SK-N-SH (cell line): ENCODE results near the gene PCNX4. TPM values are rescaled to one million over a fixed set of nuclear protein-coding genes. Genes with fewer than 3 reads are reported as not detected.

Experiments used
- CTCF ChIA-PET: fragments of 300-600, 350-600 bp; formaldehyde crosslinking; extraction: SDS; loops from one replicate; lab custom pipeline; 2021; lab: Yijun Ruan, JAX
- POLR2A ChIA-PET: fragments of 350-600 bp; sonication (Branson Sonifier 250); formaldehyde crosslinking; extraction: SDS; loops from one replicate; lab custom pipeline; 2020; ENCODE audit warnings: antibody characterized with exemption, inconsistent platforms; lab: Yijun Ruan, JAX
- DNase-seq: peaks from one replicate; pipeline ENCODE4 v3.0.0; 2012
- H2AFZ ChIP-seq: fragments of 200-600 bp; sonication (generic); 2 replicates; pipeline ENCODE4 v1.8.1; 2016; ENCODE audit warnings: antibody characterized with exemption, mild to moderate bottlenecking, low read depth
- H3F3A ChIP-seq: fragments of 200-600 bp; sonication (generic); replicated peaks from 2 replicates; pipeline ENCODE3; 2016; ENCODE audit warnings: antibody characterized with exemption, mild to moderate bottlenecking; ENCODE audit not compliant: insufficient read depth
- H3K27ac ChIP-seq, 2 experiments: fragments of 200-500 bp in 1 of 2; fragments of 200-600 bp in 1 of 2; sonication (Bioruptor generic) in 1 of 2; sonication (generic), shearing (Covaris generic) in 1 of 2; 2 replicates each; pipeline versions ENCODE4 v1.5.1 to v1.6.1; 2014 to 2016; ENCODE audit warnings: low read depth in 2 of 2, inconsistent platforms in 1 of 2, low read length in 1 of 2, mild to moderate bottlenecking in 1 of 2, mixed read lengths in 1 of 2
- H3K27me3 ChIP-seq: fragments of 200-600 bp; sonication (generic), shearing (Covaris generic); 2 replicates; pipeline ENCODE4 v1.6.1; 2016; ENCODE audit warnings: mixed run types; ENCODE audit not compliant: insufficient read depth
- H3K36me3 ChIP-seq, 2 experiments: fragments of 200-500 bp in 1 of 2; fragments of 200-600 bp in 1 of 2; sonication (Bioruptor generic) in 1 of 2; sonication (generic) in 1 of 2; replicated peaks in 1 of 2; 2 replicates each; pipeline versions ENCODE3 to v1.5.1; 2014 to 2016; ENCODE audit warnings: low read length in 1 of 2, mild to moderate bottlenecking in 1 of 2; ENCODE audit not compliant: insufficient read depth in 2 of 2, control insufficient read depth in 1 of 2
- H3K4me1 ChIP-seq, 2 experiments: fragments of 200-500 bp in 1 of 2; fragments of 200-600 bp in 1 of 2; sonication (Bioruptor generic) in 1 of 2; sonication (generic), shearing (Covaris generic) in 1 of 2; 2 replicates each; pipeline versions ENCODE4 v1.5.1 to v1.6.1; 2014 to 2016; ENCODE audit warnings: low read depth in 1 of 2, low read length in 1 of 2, mixed run types in 1 of 2; ENCODE audit not compliant: insufficient read depth in 2 of 2, control insufficient read depth in 1 of 2
- H3K4me2 ChIP-seq: fragments of 200-600 bp; sonication (generic), shearing (Covaris generic); 2 replicates; pipeline ENCODE4 v1.6.1; 2017; ENCODE audit warnings: mixed run types
- H3K4me3 ChIP-seq, 2 experiments: fragments of 200-500 bp in 1 of 2; fragments of 200-600 bp in 1 of 2; sonication (Bioruptor generic) in 1 of 2; sonication (generic), shearing (Covaris generic) in 1 of 2; 2 replicates each; pipeline versions ENCODE4 v1.5.1 to v1.8.1; 2014 to 2016; ENCODE audit warnings: low read depth in 2 of 2, inconsistent platforms in 1 of 2, low read length in 1 of 2, mild to moderate bottlenecking in 1 of 2, mixed read lengths in 1 of 2, moderate library complexity in 1 of 2
- H3K79me2 ChIP-seq: fragments of 200-600 bp; sonication (generic); 2 replicates; pipeline ENCODE4 v1.8.1; 2017; ENCODE audit warnings: mild to moderate bottlenecking; ENCODE audit not compliant: insufficient read depth
- H3K9ac ChIP-seq: fragments of 200-600 bp; sonication (generic); 2 replicates; pipeline ENCODE4 v1.6.1; 2017; ENCODE audit warnings: mixed run types
- H3K9me2 ChIP-seq: fragments of 200-600 bp; sonication (generic); 2 replicates; pipeline ENCODE4 v1.6.1; 2017; ENCODE audit warnings: mixed run types
- H3K9me3 ChIP-seq: fragments of 200-600 bp; sonication (generic); 2 replicates; pipeline ENCODE4 v1.6.1; 2017; ENCODE audit warnings: mixed run types, mild to moderate bottlenecking, moderate library complexity
- H4K20me1 ChIP-seq: fragments of 200-600 bp; sonication (generic); 2 replicates; pipeline ENCODE4 v1.6.1; 2017; ENCODE audit warnings: mild to moderate bottlenecking, mixed run types; ENCODE audit not compliant: insufficient read depth
- ELF1 ChIP-seq: IDR thresholded peaks from 2 replicates; pipeline ENCODE4 v1.4.0; 2012
- EZH2phosphoT487 ChIP-seq: fragments of 200-600 bp; sonication (generic); IDR thresholded peaks from 2 replicates; pipeline ENCODE4 v1.6.1; 2017; ENCODE audit warnings: low read depth, mixed run types, mild to moderate bottlenecking, antibody characterized with exemption, moderate library complexity, borderline replicate concordance
- FOXM1 ChIP-seq: IDR thresholded peaks from 2 replicates; pipeline ENCODE4 v1.4.0; 2012; ENCODE audit warnings: low read depth, mild to moderate bottlenecking
- GABPA ChIP-seq: IDR thresholded peaks from 2 replicates; pipeline ENCODE4 v1.4.0; 2012; ENCODE audit warnings: low read depth, mild to moderate bottlenecking
- IRF3 ChIP-seq: fragments of 150-350 bp; IDR thresholded peaks from 2 replicates; pipeline ENCODE4 v1.6.1; 2016; ENCODE audit warnings: mild to moderate bottlenecking, low read depth, low read length
- JUND ChIP-seq: IDR thresholded peaks from 2 replicates; pipeline ENCODE4 v1.4.0; 2012
- NFIC ChIP-seq: IDR thresholded peaks from 2 replicates; pipeline ENCODE4 v1.4.0; 2012; ENCODE audit warnings: borderline replicate concordance
- RAD21 ChIP-seq: IDR thresholded peaks from 2 replicates; pipeline ENCODE4 v1.6.1; 2012; ENCODE audit warnings: mild to moderate bottlenecking, low read length
- RFX5 ChIP-seq: IDR thresholded peaks from 2 replicates; pipeline ENCODE4 v1.6.1; 2012; ENCODE audit warnings: mild to moderate bottlenecking, improper control_type of control experiment, low read length
- RXRA ChIP-seq: IDR thresholded peaks from 2 replicates; pipeline ENCODE4 v1.4.0; 2012; ENCODE audit warnings: low read depth, mild to moderate bottlenecking, borderline replicate concordance
- SIN3A ChIP-seq: IDR thresholded peaks from 2 replicates; pipeline ENCODE4 v1.6.1; 2012; ENCODE audit warnings: low read depth, mild to moderate bottlenecking, low read length, moderate library complexity, borderline replicate concordance
- SMC3 ChIP-seq: IDR thresholded peaks from 2 replicates; pipeline ENCODE4 v1.6.1; 2012; ENCODE audit warnings: low read depth, low read length, improper control_type of control experiment
- TCF12 ChIP-seq: IDR thresholded peaks from 2 replicates; pipeline ENCODE4 v1.4.0; 2012
- TEAD4 ChIP-seq: IDR thresholded peaks from 2 replicates; pipeline ENCODE4 v1.4.0; 2012; ENCODE audit warnings: mild to moderate bottlenecking, borderline replicate concordance; ENCODE audit not compliant: insufficient read depth
- USF1 ChIP-seq: IDR thresholded peaks from 2 replicates; pipeline ENCODE4 v1.4.0; 2012; ENCODE audit warnings: low read depth, borderline replicate concordance
- WGBS: methylation state at CpG from one replicate; pipeline ENCODE4 v1.1.6; 2017; ENCODE audit warnings: low lambda C conversion rate; 5-methylcytosine and 5-hydroxymethylcytosine counted together
- polyA plus RNA-seq, 3 experiments: library from polyadenylated mRNA; depleted of rRNA; stranded (reverse); fragments of >200 nt; gene quantifications; 2 replicates each; pipeline ENCODE4 v1.2.3, GENCODE V29; 2012
- TF ChIP-seq, protein P1 (sequence below): IDR thresholded peaks from 2 replicates; pipeline ENCODE4 v1.4.0; 2012; ENCODE audit warnings: low read depth, borderline replicate concordance
- TF ChIP-seq, protein P2 (sequence below): IDR thresholded peaks from 2 replicates; pipeline ENCODE4; 2012
- TF ChIP-seq, protein P3 (sequence below): fragments of 200-600 bp; sonication (generic); IDR thresholded peaks from 2 replicates; pipeline ENCODE4 v1.6.1; 2017; ENCODE audit warnings: antibody characterized with exemption, mild to moderate bottlenecking, moderate library complexity

The PCNX4 gene
- polyA plus RNA-seq, 1 of the 3 experiments (the other 2 are of a cell fraction) = 21.1 TPM

GRCh38 chr14:60217713-60218112 is 126.0 kb downstream of the PCNX4 start:
- no peaks in the 10 kb centered on the region for H3K9me2 ChIP-seq

More at GRCh38 chr14:60217713-60218112, 126.0 kb downstream of the PCNX4 start:
- Histone ChIP-seq H3K27ac (no peak overlapping the region), H3K4me3 (no peak overlapping the region), H3K36me3 (no peaks in the 10 kb centered on the region), H3K4me2 (no peak overlapping the region), H2AFZ (no peak overlapping the region), H4K20me1 (no peaks in the 10 kb centered on the region), H3K9ac (no peak overlapping the region), H3K79me2 (no peaks in the 10 kb centered on the region)
- 52% methylated on average over 2 of the region's 3 CpGs for WGBS
- no peak for DNase-seq
- CTCF ChIA-PET = no interaction called here
- TF ChIP-seq NFIC (no peak), ELF1 (no peak), SIN3A (no peak), RFX5 (no peak), RAD21 (no peak), RXRA (no peak), TEAD4 (no peak), IRF3 (no peak), EZH2phosphoT487 (no peak), TCF12 (no peak), USF1 (no peak), GABPA (no peak), JUND (no peak), FOXM1 (no peak), SMC3 (no peak)
- TF ChIP-seq, protein P1, sequence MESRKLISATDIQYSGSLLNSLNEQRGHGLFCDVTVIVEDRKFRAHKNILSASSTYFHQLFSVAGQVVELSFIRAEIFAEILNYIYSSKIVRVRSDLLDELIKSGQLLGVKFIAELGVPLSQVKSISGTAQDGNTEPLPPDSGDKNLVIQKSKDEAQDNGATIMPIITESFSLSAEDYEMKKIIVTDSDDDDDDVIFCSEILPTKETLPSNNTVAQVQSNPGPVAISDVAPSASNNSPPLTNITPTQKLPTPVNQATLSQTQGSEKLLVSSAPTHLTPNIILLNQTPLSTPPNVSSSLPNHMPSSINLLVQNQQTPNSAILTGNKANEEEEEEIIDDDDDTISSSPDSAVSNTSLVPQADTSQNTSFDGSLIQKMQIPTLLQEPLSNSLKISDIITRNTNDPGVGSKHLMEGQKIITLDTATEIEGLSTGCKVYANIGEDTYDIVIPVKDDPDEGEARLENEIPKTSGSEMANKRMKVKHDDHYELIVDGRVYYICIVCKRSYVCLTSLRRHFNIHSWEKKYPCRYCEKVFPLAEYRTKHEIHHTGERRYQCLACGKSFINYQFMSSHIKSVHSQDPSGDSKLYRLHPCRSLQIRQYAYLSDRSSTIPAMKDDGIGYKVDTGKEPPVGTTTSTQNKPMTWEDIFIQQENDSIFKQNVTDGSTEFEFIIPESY = no peak
- TF ChIP-seq, protein P2, sequence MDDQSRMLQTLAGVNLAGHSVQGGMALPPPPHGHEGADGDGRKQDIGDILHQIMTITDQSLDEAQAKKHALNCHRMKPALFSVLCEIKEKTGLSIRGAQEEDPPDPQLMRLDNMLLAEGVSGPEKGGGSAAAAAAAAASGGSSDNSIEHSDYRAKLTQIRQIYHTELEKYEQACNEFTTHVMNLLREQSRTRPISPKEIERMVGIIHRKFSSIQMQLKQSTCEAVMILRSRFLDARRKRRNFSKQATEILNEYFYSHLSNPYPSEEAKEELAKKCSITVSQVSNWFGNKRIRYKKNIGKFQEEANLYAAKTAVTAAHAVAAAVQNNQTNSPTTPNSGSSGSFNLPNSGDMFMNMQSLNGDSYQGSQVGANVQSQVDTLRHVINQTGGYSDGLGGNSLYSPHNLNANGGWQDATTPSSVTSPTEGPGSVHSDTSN = no peak
- TF ChIP-seq, protein P3, sequence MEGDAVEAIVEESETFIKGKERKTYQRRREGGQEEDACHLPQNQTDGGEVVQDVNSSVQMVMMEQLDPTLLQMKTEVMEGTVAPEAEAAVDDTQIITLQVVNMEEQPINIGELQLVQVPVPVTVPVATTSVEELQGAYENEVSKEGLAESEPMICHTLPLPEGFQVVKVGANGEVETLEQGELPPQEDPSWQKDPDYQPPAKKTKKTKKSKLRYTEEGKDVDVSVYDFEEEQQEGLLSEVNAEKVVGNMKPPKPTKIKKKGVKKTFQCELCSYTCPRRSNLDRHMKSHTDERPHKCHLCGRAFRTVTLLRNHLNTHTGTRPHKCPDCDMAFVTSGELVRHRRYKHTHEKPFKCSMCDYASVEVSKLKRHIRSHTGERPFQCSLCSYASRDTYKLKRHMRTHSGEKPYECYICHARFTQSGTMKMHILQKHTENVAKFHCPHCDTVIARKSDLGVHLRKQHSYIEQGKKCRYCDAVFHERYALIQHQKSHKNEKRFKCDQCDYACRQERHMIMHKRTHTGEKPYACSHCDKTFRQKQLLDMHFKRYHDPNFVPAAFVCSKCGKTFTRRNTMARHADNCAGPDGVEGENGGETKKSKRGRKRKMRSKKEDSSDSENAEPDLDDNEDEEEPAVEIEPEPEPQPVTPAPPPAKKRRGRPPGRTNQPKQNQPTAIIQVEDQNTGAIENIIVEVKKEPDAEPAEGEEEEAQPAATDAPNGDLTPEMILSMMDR = no peak
- TF ChIP-seq, all 33 proteins: peak for 0
- peaks cover 0 to 4% of the 10 kb centered on the region in 2 experiments; a peak in 1 of 4 replicates for H3K4me1 ChIP-seq
- H3K27me3 ChIP-seq = no peaks in the 10 kb centered on the region
- H3F3A ChIP-seq = no peaks in the 10 kb centered on the region
- POLR2A ChIA-PET = no interaction called here
- no peaks in the 10 kb centered on the region for H3K9me3 ChIP-seq

Other genes with a start within 250 kb of the PCNX4 start
- gene RTN1, start 221.1 kb upstream of the PCNX4 start, polyA plus RNA-seq (2012; rRNA removed) = 1.6 and 5.0 TPM in 2 replicates
- gene LRRC9, start 171.8 kb upstream of the PCNX4 start, polyA plus RNA-seq (2012; rRNA removed) = not detected in 2 replicates
- gene DHRS7, start 73.5 kb downstream of the PCNX4 start, polyA plus RNA-seq (2012; rRNA removed) = 54.0 and 88.7 TPM in 2 replicates
- 11.6 and 12.3 TPM in 2 replicates for gene PPM1A, start 157.3 kb downstream of the PCNX4 start, polyA plus RNA-seq (2012; rRNA removed)